Caco-2 (cell line): Measurements from ENCODE around the gene TBL2. TPM values are rescaled to one million over a fixed set of nuclear protein-coding genes. Genes with fewer than 3 reads are reported as not detected.
"Not testable (repeated sequence)": the region's sequence is repeated elsewhere in the genome, so short reads cannot be mapped to it uniquely, and the experiment has no call there.

Experiments
- BruUV-seq: library from RNA; stranded (reverse); fragments of 400-500 nt; replicated peaks from 2 replicates; lab custom pipeline; 2021; lab: Mats Ljungman, UMichigan
- CTCF ChIA-PET: fragments of 300-600 bp; sonication (Branson Sonifier 250); formaldehyde crosslinking; loops from one replicate; lab custom pipeline; 2022; ENCODE audit warnings: antibody characterized with exemption; lab: Charles Lee
- POLR2A ChIA-PET: fragments of 300-600 bp; sonication (Branson Sonifier 250); formaldehyde crosslinking; loops from one replicate; lab custom pipeline; 2022; ENCODE audit warnings: antibody characterized with exemption; lab: Charles Lee
- DNase-seq, 2 experiments: peaks; one replicate each; pipeline versions ENCODE4 v3.0.0 to v3.0.0-alpha.2; 2020 to 2022
- H3K27me3 ChIP-seq: replicated peaks from 2 replicates; pipeline ENCODE4 v1.6.0; 2011; ENCODE audit warnings: low read length; ENCODE audit not compliant: control insufficient read depth, insufficient read depth
- H3K36me3 ChIP-seq: 2 replicates; pipeline ENCODE4 v1.5.1; 2011; ENCODE audit warnings: low read length; ENCODE audit not compliant: control insufficient read depth, insufficient read depth
- H3K4me1 ChIP-seq: fragments of 250-450 bp; sonication (Bioruptor Pico); 2 replicates; pipeline ENCODE4 v1.5.1; 2020; ENCODE audit warnings: mild to moderate bottlenecking
- H3K4me3 ChIP-seq: 2 replicates; pipeline ENCODE4 v1.5.1; 2011; ENCODE audit warnings: low read depth, mild to moderate bottlenecking, control low read depth, low read length
- H3K9me3 ChIP-seq: fragments of 250-450 bp; sonication (Bioruptor Pico); 2 replicates; pipeline ENCODE4 v1.5.1; 2020; ENCODE audit warnings: mild to moderate bottlenecking, moderate library complexity
- H3K27ac Mint-ChIP-seq: one replicate; pipeline ENCODE4 v1.8.0; 2022; ENCODE audit warnings: mixed read lengths; ENCODE audit not compliant: unreplicated experiment
- H3K27me3 Mint-ChIP-seq: one replicate; pipeline ENCODE4 v1.8.0; 2022; ENCODE audit warnings: mixed read lengths; ENCODE audit not compliant: insufficient read depth, unreplicated experiment
- H3K36me3 Mint-ChIP-seq: one replicate; pipeline ENCODE4 v1.8.0; 2022; ENCODE audit warnings: mild to moderate bottlenecking, mixed read lengths; ENCODE audit not compliant: insufficient read depth, unreplicated experiment
- H3K4me1 Mint-ChIP-seq: one replicate; pipeline ENCODE4 v1.8.0; 2022; ENCODE audit warnings: low read depth, mixed read lengths; ENCODE audit not compliant: unreplicated experiment
- H3K4me3 Mint-ChIP-seq: one replicate; pipeline ENCODE4 v1.8.0; 2022; ENCODE audit warnings: mild to moderate bottlenecking, moderate library complexity, mixed read lengths; ENCODE audit not compliant: unreplicated experiment
- H3K9me3 Mint-ChIP-seq: one replicate; pipeline ENCODE4 v1.8.0; 2022; ENCODE audit warnings: mixed read lengths; ENCODE audit not compliant: unreplicated experiment
- intact Hi-C: fragments of 100-400 bp; cut with micrococcal nuclease; formaldehyde crosslinking; loops from one replicate; pipeline ENCODE4 v1.10.0; 2022; ENCODE audit not compliant: unreplicated experiment
- total RNA-seq: library from RNA; stranded (reverse); gene quantifications from 2 replicates; pipeline ENCODE4 v1.2.3, GENCODE V29; 2022
- TF ChIP-seq, protein P1 (sequence below), 2 experiments: fragments of 200-600 bp in 1 of 2; IDR thresholded peaks; 1 replicate in 1 of 2; 2 replicates in 1 of 2; pipeline versions ENCODE4 v1.5.1 to v1.8.0; 2011 to 2022; ENCODE audit warnings: antibody characterized with exemption in 1 of 2, control low read depth in 1 of 2, inconsistent platforms in 1 of 2, low read depth in 1 of 2, low read length in 1 of 2, mild to moderate bottlenecking in 1 of 2, moderate library complexity in 1 of 2; ENCODE audit not compliant: insufficient read depth in 1 of 2, severe bottlenecking in 1 of 2, unreplicated experiment in 1 of 2

TBL2 gene
- total RNA-seq, 1 experiment from 2014 or later, result 76.8 TPM

DNA sequence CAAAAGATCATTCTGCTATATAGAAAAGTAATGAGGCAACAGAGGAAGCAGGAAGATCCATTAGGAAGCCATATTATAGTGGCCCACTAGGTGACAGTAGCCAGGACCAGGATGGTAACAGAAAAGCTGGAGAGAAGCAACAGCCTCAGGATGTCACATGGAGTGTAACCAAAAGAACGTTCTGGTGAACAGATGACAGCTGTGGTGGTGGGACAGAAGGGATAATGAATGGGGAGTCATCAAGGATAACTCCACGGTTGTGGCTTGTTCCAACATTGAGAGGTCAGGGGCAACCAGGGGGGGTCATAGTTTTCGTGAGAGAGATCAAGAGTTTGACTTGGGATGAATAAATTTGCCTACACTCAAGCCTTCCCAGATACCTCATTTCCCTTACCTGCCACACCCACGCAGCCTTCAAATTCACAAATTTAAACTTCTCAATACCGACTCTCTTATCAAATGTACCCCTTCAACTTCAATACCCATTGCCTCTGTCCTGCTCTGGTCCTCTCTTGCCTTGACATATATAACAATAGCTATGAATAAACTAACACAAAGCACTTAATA, 9.3 kb downstream of the TBL2 start:
- no TSS peak for BruUV-seq
- Mint-ChIP-seq H3K4me1 (peaks cover 7% of the 10 kb centered on the region), H3K36me3 (peaks cover 42% of the 10 kb centered on the region), H3K27ac (no peak overlapping the region), H3K4me3 (no peak overlapping the region), H3K9me3 (no peaks in the 10 kb centered on the region), H3K27me3 (no peaks in the 10 kb centered on the region)
- Histone ChIP-seq H3K27me3 (no peaks in the 10 kb centered on the region), H3K36me3 (peaks cover 14% of the 10 kb centered on the region), H3K9me3 (no peaks in the 10 kb centered on the region), H3K4me1 (peaks cover 19% of the 10 kb centered on the region), H3K4me3 (no peak overlapping the region)
- intact Hi-C loops, result no loop called here
- no peak for DNase-seq
- ChIA-PET POLR2A (interaction anchor here (0.6 kb wide), 1 partner anchor 171 kb away, joined by 3 read pairs; no protein-coding TSS in a partner anchor), CTCF (interaction anchor here (0.9 to 1.2 kb wide), 2 partner anchors 9 to 49 kb away, joined by 3 to 4 read pairs; partner anchors contain the start of gene TBL2)
- TF ChIP-seq, protein P1, sequence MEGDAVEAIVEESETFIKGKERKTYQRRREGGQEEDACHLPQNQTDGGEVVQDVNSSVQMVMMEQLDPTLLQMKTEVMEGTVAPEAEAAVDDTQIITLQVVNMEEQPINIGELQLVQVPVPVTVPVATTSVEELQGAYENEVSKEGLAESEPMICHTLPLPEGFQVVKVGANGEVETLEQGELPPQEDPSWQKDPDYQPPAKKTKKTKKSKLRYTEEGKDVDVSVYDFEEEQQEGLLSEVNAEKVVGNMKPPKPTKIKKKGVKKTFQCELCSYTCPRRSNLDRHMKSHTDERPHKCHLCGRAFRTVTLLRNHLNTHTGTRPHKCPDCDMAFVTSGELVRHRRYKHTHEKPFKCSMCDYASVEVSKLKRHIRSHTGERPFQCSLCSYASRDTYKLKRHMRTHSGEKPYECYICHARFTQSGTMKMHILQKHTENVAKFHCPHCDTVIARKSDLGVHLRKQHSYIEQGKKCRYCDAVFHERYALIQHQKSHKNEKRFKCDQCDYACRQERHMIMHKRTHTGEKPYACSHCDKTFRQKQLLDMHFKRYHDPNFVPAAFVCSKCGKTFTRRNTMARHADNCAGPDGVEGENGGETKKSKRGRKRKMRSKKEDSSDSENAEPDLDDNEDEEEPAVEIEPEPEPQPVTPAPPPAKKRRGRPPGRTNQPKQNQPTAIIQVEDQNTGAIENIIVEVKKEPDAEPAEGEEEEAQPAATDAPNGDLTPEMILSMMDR (IDR thresholded peaks at IDR 0.05; ENCODE audit: insufficient read depth in 1 of 2, low read depth in 1 of 2, low read length in 1 of 2, severe bottlenecking in 1 of 2, unreplicated experiment in 1 of 2), result no peak

DNA sequence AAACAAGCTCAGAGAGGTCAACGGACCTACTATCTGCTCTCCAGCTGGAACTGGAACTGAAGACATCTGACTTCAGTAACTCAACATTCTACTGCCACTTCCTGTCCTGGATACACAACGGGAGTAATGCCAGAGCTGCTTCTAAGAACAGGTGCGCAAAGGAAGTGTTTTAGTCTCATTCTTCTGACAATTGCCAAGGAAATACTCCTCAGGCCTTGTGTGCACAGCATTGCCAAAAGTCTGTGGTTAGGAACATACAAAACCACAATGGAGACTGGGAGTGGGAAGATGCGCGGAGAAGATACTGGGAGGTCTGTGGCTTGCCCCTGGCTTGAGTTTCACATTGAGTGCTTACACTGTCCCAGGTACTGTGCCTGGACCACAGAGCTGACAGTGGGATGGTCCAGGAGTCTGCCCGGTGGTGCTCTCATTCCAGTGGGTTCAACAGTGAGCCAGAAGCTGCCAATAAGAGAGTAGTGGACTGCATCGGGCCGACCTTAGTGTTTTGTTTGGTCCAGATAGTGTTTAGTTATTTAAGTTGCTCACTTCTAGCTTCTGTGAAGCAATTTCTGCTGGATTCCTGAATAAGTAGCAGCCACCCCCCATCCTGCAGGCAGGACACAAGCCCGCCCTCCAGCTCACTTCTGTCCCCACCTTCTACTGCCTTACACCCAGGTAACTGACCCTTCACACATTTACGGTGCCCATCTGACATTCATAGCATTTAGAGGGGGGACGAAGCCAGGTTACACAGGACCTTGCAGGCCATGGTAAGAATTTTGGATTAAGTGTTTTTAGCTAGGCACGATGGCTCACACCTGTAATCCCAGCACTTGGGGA, 10.3 kb downstream of the TBL2 start:
- CTCF ChIA-PET, result interaction anchor here (1.1 to 1.2 kb wide), 2 partner anchors 48 to 157 kb away, joined by 3 read pairs; no protein-coding TSS in a partner anchor
- peaks cover 5% of the 10 kb centered on the region for H3K36me3 ChIP-seq
- no peaks in the 10 kb centered on the region for H3K27me3 ChIP-seq
- DNase-seq, result no peak
- no TSS peak for BruUV-seq
- TF ChIP-seq, protein P1 (IDR thresholded peaks at IDR 0.05; ENCODE audit: insufficient read depth in 1 of 2, low read depth in 1 of 2, low read length in 1 of 2, severe bottlenecking in 1 of 2, unreplicated experiment in 1 of 2), result no peak
- no peak overlapping the region for H3K4me3 ChIP-seq
- intact Hi-C loops, result no loop called here
- Mint-ChIP-seq H3K4me3 (no peak overlapping the region), H3K4me1 (peaks cover 7% of the 10 kb centered on the region), H3K36me3 (peaks cover 32% of the 10 kb centered on the region), H3K27ac (no peak overlapping the region), H3K9me3 (no peaks in the 10 kb centered on the region), H3K27me3 (no peaks in the 10 kb centered on the region)
- peaks cover 14% of the 10 kb centered on the region for H3K4me1 ChIP-seq
- POLR2A ChIA-PET, result interaction anchor here (0.5 to 1.4 kb wide), 4 partner anchors 10 to 171 kb away, joined by 3 to 14 read pairs (median 4); partner anchors contain the start of genes ABHD11 and TBL2
- H3K9me3 ChIP-seq, result no peaks in the 10 kb centered on the region

DNA sequence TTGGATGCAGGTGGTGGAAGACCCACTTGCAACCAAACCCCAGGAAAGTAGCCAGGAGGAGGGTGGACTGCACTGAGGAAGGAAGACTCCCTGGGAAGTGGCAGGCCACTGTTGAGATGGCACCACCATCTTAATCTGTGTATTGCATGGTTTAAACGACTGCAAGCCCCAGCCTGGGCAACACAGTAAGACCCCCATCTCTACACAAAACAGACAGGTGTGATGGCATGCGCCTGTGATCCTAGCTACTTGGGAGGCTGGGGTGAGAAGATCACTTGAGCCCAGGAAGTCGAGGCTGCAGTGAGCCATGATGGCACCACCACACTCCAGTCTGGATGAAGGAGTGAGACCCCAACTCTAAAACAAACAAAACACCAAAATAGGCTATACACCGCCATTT, 11.2 kb downstream of the TBL2 start:
- Histone ChIP-seq H3K36me3 (peaks cover 1% of the 10 kb centered on the region; the same call in 1 of the 2 replicates), H3K4me3 (no peak overlapping the region), H3K4me1 (peaks cover 10% of the 10 kb centered on the region), H3K9me3 (no peaks in the 10 kb centered on the region), H3K27me3 (no peaks in the 10 kb centered on the region)
- ChIA-PET POLR2A (interaction anchor here (0.5 to 1.4 kb wide), 3 partner anchors 10 to 172 kb away, joined by 3 to 14 read pairs (median 3); partner anchors contain the start of genes ABHD11 and TBL2), CTCF (no interaction called here)
- Mint-ChIP-seq H3K27ac (no peak overlapping the region), H3K4me3 (no peak overlapping the region), H3K4me1 (peaks cover 7% of the 10 kb centered on the region), H3K36me3 (peaks cover 23% of the 10 kb centered on the region), H3K27me3 (no peaks in the 10 kb centered on the region), H3K9me3 (no peaks in the 10 kb centered on the region)
- TF ChIP-seq, protein P1 (IDR thresholded peaks at IDR 0.05; ENCODE audit: insufficient read depth in 1 of 2, low read depth in 1 of 2, low read length in 1 of 2, severe bottlenecking in 1 of 2, unreplicated experiment in 1 of 2), result no peak
- no peak for DNase-seq
- intact Hi-C loops, result no loop called here
- no TSS peak for BruUV-seq

DNA sequence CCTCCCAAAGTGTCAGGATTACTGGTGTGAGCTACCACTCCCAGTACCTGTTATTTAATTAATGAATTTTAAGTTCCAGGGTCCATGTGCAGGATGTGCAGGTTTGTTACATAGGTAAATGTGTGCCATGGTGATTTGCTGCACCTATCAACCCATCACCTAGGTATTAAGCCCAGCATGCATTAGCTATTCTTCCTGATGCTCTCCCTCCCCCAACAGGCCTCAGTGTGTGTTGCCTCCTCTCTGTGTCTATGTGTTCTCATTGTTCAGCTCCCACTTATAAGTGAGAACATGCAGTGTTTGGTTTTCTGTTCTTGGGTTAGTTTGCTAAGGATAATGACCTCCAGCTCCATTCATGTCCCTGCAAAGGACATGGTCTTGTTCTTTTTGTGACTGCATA, 11.9 kb downstream of the TBL2 start:
- H3K27me3 ChIP-seq, H3K4me1 Mint-ChIP-seq, H3K9me3 ChIP-seq, H3K4me3 Mint-ChIP-seq, H3K4me3 ChIP-seq, intact Hi-C loops, H3K27ac Mint-ChIP-seq, H3K36me3 ChIP-seq, H3K9me3 Mint-ChIP-seq, BruUV-seq, DNase-seq, H3K27me3 Mint-ChIP-seq: not testable (repeated sequence)
- POLR2A ChIA-PET, result interaction anchor here (0.6 to 1.3 kb wide), 2 partner anchors 10 to 136 kb away, joined by 3 read pairs; no protein-coding TSS in a partner anchor
- CTCF ChIA-PET, result interaction anchor here (1.4 kb wide), 1 partner anchor 10 kb away, joined by 4 read pairs; no protein-coding TSS in a partner anchor
- H3K36me3 Mint-ChIP-seq, result peaks cover 17% of the 10 kb centered on the region
- peaks cover 10% of the 10 kb centered on the region for H3K4me1 ChIP-seq
